ENCODE measurements around the gene PSD4.

The PSD4 gene

GRCh38 chr2:113209011-113209645 lies 35.4 kb downstream of the PSD4 start:
- DNase-seq, result no peak

- no peak for DNase-seq
These were observed 35.9 kb downstream of the PSD4 start for GRCh38 chr2:113209646-113210171.

DNA sequence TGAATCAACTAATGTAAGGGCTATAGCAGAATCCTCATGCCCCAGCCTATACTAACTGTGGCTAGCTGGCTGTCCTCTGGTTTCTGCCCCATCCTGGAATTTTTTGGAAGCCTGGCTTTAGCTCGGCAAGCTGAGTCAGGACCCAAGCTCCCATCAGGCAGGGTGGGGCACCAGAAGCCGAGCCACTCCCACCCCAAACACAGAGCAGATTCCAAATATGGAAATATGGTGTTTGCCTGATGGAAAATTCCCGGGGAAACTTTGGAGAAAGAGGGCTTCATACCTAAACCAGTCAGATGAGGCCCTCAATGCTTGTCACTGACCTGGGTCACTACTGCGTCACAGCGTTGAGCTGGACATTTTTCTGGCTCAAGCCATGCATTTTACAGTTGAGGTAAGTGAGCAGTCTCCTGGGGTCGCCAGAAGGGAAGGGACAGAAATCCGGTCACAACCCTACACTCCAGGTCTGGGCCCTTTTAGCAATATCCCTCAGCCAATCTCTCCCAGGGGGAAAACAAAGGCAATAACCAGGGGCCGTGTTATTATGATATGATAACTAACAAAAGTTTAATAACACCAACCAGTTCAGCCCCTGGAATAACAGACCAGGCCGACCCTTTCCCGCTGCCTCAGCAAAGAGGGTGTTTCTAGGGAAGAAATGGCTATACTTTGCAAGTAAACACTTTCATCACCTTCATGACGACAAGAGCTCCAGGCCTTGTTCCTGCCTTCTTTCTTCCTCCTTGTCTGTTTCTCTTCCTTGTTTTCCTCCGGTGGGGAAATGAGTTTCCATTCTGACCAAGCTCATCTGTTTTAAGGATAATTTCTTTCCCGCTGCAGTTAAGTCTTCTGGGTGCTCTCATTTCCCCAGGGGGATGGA lies 37.7 kb downstream of the PSD4 start:
- no peak for DNase-seq

- DNase-seq, result no peak
These were observed 38.7 kb downstream of the PSD4 start for GRCh38 chr2:113212245-113213060.

DNA sequence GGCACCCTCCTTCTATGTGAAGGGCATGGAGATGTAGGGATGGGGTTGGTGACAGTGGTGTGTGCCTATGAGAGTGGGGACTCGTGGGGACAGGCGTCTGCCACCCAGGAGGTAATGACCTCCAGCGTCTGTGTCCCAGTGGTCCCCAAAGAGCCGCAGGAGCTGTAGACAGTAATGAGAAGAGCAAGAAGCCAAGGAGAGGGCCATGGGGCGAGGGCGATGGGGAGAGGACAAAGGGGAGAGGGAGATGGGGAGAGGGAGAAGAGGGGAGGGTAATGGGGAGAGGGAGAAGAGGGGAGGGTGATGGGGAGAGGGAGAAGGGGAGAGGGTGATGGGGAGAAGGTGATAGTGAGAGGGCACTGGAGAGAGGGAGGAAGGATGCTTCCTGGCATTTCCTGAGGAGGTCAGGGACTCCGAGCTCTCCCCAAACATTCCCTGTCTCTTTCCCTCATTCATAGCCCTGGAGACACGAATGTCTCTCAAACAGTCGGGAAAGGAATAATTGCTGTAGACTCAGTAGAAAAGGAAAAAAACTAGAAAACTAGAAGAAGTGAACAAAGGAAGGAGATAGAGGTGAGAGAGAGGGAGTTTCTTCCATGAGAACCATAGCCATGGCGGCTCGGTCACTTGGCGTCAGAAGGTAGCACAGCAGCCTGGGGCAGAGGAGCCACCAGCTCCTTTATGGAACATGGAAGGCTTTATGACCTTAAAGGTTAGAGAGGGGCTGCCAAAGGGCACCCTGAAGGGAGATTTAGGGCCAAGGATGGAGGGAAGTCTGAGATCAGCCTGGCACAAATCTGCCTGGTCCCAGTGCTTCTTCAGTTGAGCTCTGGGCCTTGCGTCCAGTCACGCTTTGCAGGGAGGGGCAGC lies 39.5 kb downstream of the PSD4 start:
- no peak for DNase-seq

GRCh38 chr2:113214141-113214540 lies 40.4 kb downstream of the PSD4 start:
- DNase-seq, result no peak

GRCh38 chr2:113215056-113215455 lies 41.3 kb downstream of the PSD4 start:
- no peak for DNase-seq

- DNase-seq, result no peak
These were observed 42.5 kb downstream of the PSD4 start for GRCh38 chr2:113216321-113216720.

DNA sequence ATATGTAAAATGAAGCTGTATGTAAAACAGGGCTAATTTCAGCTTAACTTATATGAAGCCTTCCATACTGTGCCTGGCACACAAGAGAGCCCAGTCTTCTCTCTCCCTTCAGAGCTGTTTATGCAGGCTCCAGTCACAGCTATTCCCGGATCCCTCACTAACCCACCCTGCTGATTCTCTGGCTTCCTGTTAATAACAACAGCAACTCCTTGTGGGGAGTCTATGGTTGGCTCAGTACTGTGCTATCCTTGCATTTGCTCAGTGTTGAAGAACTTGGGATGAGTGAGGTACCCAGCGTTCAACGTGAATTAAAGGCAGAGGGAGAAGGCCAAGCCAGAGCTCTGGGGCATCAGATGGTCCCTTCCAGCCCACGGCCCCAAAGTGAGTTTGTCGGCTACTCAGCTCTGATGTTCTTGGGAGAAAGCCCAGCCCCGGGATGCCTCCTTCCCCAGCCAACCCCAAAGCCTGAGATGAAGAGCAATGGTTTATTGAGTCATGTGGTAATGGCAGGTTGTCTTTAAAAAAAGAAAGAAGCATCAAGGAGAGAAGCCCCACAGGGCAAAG lies 43.2 kb downstream of the PSD4 start:
- no peak for DNase-seq

DNA sequence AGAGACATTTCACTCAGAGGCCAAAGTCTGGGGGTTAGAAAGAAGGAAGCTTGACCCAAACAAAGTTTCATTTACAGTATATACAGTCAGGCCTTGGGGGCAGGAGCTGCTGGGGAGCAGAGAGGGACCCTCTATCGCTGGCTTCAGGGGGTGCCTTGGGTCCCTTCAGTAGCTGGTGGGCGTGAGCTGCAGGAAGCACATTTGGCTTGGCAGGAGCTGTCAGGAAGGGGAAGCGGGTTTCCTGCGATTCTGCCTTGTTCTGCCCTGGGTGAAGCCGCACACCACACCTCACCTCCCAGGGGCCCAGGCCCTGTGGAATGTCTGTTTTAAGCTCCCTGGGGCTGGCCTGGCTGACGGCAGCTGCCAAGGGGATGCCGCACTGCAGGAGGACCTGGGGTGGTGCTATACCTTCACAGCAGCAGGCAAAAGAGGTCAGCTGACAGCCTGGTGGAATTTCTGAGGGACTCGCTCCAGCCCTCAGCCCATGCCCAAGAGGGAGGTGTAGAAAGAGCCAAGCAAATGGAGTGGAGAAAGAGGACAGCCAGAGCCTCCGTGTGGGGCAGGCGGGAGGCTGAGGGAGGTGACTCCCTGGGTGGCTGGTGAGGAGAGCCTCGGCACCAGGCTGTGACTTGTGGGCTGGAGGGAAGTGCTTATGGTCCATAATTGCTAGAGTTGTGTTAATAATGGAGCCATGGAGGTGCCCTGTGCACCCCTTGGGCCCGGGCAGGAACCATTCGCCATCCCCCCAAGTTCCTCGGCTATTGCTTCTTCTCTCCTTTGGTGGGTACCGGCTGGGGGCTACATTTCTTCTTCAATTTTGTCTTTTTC lies 43.9 kb downstream of the PSD4 start:
- no peak for DNase-seq

DNA sequence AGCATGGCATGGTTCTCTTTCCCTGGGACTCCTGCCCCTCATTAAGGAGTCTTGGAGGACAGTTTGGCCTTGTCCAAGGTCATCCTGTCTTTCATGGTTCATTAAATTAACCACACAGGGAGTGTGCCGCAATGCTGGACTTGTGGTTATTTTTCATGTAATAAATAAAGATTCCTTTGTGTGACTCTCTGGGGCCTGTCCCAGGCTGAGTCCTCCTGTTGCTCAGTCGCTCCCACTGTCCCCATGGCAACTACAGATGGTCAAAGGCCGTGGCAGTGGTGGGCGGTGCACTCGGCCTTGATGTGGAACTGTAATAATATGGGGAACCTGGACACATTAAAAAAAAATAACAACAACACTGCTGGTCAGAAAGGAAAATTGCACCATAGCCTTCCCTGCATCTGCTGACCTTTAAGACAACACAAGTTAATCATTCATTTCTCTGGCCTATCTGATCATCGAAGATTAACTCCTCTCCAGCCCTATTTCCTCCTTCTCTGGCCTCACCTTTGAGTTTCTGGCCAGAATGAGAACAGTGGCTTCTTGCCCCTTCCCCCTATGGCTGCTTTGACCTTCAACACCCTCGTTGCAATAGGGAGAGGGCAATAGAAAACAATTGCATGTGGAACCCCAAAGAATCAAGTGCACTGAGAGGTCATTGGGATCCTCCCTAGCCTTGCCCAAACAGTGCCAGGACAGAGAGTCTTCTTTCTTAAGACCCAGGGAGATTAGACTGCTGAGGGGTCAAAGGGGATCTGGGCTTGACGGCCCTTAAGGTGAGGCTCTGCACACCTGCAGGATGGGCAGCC lies 44.7 kb downstream of the PSD4 start:
- DNase-seq, result no peak

- DNase-seq, result no peak
These were observed 45.3 kb downstream of the PSD4 start for GRCh38 chr2:113219092-113219441.

- no peak for DNase-seq
These were observed 45.7 kb downstream of the PSD4 start for GRCh38 chr2:113219525-113219888.

GRCh38 chr2:113219889-113220641 lies 46.3 kb downstream of the PSD4 start:
- DNase-seq, result no peak

DNA sequence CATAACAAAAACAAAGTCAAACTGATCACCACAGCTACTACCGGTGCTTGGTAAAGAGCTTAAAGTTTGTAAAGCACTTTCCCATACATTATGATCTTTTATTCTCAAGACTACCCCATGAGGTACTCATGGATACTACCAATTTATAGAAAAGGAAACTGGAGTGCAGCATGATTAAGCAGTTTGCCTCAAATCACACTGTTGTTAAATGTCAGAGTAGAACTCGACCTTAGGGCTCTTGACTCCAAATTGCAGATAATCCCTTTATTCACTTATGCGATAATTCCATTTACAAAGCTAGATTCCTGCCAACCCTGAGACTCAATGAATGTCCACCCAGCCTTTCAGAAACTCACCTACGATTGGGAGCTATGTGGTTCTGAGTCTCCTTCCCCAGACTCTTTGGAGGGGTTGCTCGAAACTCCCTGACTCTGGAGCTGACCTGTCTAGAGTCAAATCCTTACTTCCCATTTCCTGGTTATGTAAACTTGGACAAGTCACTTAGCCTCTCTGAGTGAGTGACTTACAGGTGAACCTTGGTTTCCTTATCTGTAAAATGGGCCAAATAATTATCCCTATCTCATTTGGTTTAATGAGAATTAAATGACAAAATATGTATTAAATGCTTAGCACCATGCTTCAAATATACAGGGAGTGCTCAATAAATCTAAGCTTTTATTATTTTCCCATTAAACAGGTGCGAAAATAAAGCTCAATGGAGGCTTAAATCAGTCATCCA lies 47.4 kb downstream of the PSD4 start:
- DNase-seq, result no peak

DNA sequence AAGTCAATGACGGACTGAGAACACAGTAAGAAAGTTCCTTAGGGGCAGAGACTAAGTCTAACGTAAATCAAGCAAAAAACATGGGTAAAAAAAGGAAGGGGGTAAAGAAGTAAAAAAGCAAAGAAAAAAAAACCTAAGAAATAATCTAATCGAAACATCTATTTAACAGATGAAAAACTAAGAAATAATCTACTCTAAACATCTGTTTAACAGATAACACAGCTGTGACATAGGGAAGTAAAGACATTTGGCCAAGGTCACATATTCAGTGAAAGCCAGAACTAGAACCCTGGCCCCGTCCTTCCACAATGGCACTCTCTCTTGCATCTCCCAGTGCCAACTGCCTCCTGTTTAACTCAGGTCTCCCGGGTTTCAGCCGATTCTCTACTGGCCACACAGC lies 48.1 kb downstream of the PSD4 start:
- no peak for DNase-seq

DNA sequence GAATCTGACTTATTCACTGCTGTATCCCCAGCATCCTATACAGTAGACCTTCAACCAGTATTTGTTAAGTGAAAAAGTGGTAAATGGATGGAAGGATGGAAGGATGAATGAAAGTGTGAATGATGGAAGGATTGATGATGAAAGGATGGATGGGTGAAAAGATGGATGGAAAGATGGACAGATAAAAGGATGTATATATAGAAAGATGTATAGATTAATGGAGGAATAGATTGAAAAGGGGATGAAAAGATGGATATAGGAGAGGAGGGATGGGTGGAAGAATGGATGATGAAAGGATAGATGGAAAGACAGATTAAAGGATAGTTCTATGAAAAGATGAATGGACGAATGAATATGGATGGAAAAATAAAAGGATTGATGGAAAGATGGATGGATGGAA lies 50.0 kb downstream of the PSD4 start:
- DNase-seq, result no peak

DNA sequence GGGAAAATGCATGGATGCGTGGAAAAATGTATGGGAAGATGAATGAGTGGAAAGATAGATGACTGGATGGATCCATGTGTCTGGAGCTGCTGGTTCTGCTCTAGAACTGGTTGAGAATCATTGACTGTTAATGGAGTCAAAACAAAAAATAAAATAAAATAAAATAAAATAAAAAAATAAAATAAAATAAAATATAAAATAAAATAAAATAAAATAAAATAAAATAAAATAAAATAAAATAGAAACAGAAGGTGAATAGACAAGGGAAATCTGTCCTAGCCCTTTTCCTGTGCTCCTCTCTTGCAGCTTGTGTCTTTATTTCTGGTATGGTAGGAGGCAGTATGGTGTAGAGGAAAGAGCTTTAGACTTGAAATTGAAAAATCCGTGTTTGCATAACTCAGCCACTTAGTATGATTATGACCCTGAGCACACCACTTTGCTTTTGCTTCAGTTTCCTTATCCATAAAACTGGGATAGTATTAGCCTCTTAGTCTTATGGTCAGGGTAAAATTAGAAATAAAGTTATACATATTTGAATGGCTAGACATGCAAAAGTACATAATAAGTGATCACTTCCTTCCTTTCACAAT lies 51.0 kb downstream of the PSD4 start:
- no peak for DNase-seq
